ENCODE data around the gene KRTAP4-11.
"Not testable (repeated sequence)": the region's sequence is repeated elsewhere in the genome, so short reads cannot be mapped to it uniquely, and the experiment has no call there.

The KRTAP4-11 gene

DNA sequence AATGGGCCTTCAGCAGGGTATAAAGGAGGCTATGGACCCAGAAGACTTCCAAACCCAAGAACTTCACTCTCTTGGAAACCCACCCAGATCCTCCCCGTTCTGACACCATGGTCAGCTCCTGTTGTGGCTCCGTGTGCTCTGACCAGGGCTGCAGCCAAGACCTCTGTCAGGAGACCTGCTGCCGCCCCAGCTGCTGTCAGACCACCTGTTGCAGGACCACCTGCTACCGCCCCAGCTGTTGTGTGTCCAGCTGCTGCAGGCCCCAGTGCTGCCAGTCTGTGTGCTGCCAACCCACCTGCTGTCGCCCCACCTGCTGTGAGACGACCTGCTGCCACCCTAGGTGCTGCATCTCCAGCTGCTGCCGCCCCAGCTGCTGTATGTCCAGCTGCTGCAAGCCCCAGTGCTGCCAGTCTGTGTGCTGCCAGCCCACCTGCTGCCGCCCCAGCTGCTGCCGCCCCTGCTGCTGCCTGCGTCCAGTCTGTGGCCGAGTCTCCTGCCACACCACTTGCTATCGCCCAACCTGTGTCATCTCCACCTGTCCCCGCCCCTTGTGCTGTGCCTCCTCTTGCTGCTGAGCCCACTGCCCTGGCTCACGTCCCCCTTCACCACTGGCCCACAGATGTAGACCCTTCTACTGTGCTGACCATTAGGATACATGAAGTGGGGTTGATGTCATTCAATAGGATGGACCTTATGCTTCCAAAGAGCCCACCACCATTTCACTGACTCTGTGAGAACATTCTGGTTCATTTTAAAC lies 33.9 kb downstream of the KRTAP4-11 start, which contains the start of gene KRTAP4-7:
KRTAP4-7 (plus strand) TSS at position 51 of the 757 bp plus-strand sequence; CDS start at position 108, 57 bp downstream.
- DNase-seq (ENCODE audit: low read depth in 2 of 2): not testable (repeated sequence)

DNA sequence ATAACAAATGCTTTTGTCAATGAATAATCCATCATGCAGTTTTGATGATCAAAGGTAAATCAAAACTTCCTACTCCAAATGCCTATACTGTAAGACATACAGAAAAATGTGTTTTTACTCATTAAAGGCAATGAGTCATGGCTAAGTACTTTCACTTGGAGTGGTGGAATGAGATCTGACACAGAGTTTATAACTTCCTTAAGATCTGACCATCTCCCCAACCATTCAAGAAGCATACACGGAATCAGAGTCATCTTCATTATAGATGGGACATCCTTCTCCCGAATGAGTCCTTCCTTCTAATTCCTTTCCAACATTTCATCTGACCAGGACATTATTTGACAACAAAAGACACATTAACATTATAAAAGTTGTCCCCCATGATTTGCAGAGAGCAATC lies 34.7 kb downstream of the KRTAP4-11 start:
- DNase-seq (ENCODE audit: low read depth in 2 of 2): not testable (repeated sequence)

DNA sequence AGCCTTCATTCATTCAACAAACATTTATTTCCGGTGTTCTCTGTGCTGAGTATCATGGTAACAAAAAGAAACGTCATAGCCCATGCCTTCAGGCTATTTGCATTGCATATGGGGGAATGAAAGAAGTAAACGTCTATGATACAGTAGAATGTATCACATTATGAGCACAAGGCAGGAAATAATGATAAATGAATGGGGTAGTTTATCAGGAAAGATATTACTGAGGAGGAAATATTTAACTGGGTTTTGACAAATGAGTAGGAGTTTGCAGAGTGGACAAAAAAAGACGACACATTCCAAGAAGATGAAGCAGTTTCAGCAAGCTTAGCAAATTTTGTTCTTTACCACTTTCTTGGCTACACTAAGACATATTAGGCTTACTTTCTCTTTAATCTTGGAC lies 35.5 kb downstream of the KRTAP4-11 start:
- DNase-seq (ENCODE audit: low read depth in 2 of 2): no peak

- no peak for DNase-seq (ENCODE audit: low read depth in 2 of 2)
Measured at GRCh38 chr17:41076788-41077187, 41.4 kb downstream of the KRTAP4-11 start.

DNA sequence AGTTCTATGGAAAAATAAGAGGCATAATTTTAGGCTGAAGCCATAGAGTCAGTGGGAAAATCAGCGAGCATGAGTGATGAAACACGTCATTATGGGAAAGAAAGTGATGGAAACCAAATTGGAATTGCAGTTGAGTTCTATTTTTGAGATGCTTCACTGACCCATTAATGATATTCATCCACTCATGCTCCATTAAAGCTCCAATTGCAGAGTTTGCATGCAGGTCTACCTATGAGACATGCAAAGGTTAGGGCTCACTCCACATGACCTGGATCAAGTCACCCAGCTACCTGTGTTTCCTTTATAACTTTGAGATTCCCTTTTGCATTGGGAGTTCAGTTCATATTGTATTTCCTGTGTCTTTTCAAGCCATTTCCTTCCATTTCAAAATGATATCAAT lies 44.5 kb downstream of the KRTAP4-11 start:
- no peak for DNase-seq (ENCODE audit: low read depth in 2 of 2)

DNA sequence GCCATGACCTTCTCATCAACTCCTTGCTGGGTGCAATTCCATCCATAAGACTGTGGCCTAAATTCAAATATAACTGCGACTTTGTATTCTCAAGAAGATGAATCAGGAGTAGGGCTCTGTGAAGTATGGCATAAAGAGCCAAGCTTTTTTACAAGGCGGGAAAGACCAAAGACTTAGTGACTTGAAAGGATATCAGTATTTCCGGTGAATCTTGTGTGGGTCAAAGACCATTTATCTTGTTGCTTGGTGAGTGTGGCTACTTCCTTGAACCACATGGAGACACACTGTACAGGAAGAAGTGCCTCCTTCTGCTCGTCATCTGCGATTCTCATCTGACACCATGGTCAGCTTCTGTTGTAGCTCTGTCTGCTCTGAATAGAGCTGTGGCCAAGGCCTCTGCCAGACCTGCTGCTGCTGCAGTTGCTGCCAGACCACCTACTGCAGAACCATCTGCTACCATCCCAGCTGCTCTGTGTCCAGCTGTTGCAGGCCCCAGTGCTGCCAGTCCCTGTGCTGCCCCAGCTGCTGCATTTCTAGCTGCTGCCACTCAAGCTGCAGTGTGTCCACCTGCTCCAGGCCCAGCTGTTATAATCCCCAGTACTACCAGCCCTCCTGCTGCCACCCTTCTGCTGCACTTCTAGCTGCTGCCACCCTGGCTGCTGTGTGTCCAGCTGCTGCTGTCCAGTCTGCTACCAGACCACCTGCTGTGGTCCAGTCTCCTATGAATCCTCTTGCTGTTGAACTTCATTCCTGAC lies 46.4 kb downstream of the KRTAP4-11 start:
- no peak for DNase-seq (ENCODE audit: low read depth in 2 of 2)

GRCh38 chr17:41069031-41069430 lies 49.1 kb downstream of the KRTAP4-11 start:
- no peak for DNase-seq (ENCODE audit: low read depth in 2 of 2)

DNA sequence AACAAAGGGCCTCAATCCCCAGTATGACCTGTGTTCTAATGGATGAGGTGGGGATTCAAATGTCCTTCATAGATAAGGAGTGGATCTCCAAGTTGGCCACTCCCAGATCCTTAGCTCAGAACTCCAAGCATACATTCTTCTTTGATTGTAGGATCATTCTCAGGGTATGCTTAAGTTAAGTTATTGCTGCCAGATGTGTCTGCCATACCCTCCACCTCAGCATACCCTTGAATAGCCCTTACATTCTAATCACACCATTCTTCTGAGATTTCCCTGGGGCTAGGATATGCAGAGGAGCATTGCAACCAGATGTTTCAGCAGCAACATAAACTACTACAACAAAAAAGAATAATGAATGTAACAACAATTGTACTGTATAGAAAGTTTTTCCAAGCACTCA lies 50.9 kb downstream of the KRTAP4-11 start:
- no peak for DNase-seq (ENCODE audit: low read depth in 2 of 2)
